COR-L47 (cell line): ENCODE data around the gene IL32.
A peak's percentile ranks its signal among the peaks of the same experiment; 100 is the strongest.

Experiments used
- DNase-seq: peaks from one replicate; lab custom pipeline; 2025; lab: John Stamatoyannopoulos, UW

IL32 gene, protein sequence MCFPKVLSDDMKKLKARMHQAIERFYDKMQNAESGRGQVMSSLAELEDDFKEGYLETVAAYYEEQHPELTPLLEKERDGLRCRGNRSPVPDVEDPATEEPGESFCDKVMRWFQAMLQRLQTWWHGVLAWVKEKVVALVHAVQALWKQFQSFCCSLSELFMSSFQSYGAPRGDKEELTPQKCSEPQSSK

GRCh38 chr16:3065069-3065741, at the start of gene IL32:
IL32 (plus strand) TSS chr16:3065640; CDS start chr16:3065812, 172 bp downstream.
- no peak for DNase-seq

DNA sequence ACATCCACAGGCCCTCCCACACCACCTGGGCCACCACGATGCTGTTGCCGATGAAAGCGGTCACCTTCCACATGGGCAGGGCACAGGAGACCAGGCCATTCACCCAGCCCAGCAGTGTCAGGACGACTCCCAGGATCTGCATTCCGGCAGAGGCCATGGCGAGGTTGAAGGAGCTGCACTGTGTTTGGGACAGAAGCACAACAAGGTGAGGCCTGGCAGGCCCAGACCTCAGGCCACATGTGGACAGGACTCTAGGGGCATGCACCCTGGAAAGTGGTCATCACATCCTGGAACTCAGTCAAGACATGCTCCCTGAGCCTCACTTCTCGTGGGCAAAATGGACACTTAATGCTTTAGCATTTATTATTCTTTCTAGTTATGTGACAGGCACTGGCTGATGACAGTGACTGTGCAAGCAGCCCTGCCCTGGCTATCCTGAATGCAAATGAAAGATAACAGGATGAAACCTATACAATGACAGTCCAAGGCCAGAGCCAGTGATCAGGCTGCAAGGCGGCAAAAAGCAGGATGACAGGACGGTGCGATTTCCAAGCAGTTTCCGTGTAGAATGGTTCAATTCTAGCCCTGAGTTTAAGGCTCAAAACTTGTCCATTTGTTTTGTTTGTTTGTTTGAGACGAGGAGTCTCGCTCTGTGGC, 49.4 kb upstream of the IL32 start:
- no peak for DNase-seq

- no peak for DNase-seq
These were observed 48.1 kb upstream of the IL32 start for GRCh38 chr16:3017344-3017743.

- DNase-seq, result no peak
These were observed 47.5 kb upstream of the IL32 start, which contains the start of gene CLDN6 for GRCh38 chr16:3017794-3018506. CLDN6 (minus strand) TSS chr16:3018183; CDS start chr16:3016021, 2,162 bp downstream.

DNA sequence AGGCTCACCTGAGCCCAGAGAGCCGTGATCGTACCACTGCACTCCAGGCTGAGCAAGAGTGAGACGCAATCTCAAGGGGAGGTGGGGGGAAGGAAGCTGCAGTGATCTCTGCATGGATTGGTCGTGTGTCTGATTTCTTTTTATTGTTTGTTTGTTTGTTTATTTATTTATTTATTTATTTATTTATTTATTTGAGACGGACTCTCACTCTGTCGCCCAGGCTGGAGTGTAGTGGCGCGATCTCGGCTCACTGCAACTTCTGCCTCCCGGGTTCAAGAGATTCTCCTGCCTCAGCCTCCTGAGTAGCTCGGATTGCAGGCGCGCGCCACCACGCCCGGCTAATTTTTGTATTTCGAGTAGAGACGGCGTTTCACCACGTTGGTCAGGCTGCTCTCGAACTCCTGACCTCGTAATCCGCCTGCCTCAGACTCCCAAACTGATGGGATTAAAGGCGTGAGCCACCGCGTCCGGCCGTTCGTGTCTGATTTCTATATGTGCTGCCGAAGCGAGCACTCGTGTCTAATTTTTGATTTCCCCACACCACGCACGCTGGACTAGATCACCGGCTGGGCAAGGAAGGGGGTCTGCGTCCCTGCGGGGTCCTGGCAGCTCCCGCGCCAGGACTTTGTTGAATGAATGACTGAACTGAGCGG, 45.7 kb upstream of the IL32 start:
- DNase-seq, result no peak

- peak; percentile 39 for DNase-seq
These were observed 45.2 kb upstream of the IL32 start, which contains the start of gene TNFRSF12A for GRCh38 chr16:3020247-3020603. TNFRSF12A (plus strand) TSS chr16:3020368; CDS start chr16:3020398, 30 bp downstream.

GRCh38 chr16:3020604-3021448, 44.6 kb upstream of the IL32 start:
- no peak for DNase-seq

DNA sequence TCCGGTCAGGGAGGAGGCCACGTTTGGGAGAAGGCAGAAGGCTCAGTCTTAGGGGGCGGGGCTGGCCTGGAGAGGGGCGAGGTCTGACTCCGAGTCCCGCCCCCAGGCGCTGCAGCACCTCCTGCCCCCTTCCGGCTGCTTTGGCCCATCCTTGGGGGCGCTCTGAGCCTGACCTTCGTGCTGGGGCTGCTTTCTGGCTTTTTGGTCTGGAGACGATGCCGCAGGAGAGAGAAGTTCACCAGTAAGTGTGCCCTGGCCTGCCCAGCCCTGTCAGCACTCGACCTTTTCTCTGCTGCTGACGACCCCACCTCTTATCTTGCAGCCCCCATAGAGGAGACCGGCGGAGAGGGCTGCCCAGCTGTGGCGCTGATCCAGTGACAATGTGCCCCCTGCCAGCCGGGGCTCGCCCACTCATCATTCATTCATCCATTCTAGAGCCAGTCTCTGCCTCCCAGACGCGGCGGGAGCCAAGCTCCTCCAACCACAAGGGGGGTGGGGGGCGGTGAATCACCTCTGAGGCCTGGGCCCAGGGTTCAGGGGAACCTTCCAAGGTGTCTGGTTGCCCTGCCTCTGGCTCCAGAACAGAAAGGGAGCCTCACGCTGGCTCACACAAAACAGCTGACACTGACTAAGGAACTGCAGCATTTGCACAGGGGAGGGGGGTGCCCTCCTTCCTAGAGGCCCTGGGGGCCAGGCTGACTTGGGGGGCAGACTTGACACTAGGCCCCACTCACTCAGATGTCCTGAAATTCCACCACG, 43.8 kb upstream of the IL32 start:
- DNase-seq, result peak; percentile 38

- DNase-seq, result no peak
These were observed 43.2 kb upstream of the IL32 start for GRCh38 chr16:3022208-3022683.

GRCh38 chr16:3022684-3023414, 42.6 kb upstream of the IL32 start:
- no peak for DNase-seq

- peak; percentile 49 for DNase-seq
These were observed 42.1 kb upstream of the IL32 start for GRCh38 chr16:3023415-3023668.

- peak; percentile 97 for DNase-seq
These were observed 41.6 kb upstream of the IL32 start, which contains the start of the genes HCFC1R1 and THOC6 for GRCh38 chr16:3023669-3024478. HCFC1R1 (minus strand) TSS chr16:3023942; CDS start chr16:3023941, 1 bp downstream. THOC6 (plus strand) TSS chr16:3024035; CDS start chr16:3024327, 292 bp downstream.

DNA sequence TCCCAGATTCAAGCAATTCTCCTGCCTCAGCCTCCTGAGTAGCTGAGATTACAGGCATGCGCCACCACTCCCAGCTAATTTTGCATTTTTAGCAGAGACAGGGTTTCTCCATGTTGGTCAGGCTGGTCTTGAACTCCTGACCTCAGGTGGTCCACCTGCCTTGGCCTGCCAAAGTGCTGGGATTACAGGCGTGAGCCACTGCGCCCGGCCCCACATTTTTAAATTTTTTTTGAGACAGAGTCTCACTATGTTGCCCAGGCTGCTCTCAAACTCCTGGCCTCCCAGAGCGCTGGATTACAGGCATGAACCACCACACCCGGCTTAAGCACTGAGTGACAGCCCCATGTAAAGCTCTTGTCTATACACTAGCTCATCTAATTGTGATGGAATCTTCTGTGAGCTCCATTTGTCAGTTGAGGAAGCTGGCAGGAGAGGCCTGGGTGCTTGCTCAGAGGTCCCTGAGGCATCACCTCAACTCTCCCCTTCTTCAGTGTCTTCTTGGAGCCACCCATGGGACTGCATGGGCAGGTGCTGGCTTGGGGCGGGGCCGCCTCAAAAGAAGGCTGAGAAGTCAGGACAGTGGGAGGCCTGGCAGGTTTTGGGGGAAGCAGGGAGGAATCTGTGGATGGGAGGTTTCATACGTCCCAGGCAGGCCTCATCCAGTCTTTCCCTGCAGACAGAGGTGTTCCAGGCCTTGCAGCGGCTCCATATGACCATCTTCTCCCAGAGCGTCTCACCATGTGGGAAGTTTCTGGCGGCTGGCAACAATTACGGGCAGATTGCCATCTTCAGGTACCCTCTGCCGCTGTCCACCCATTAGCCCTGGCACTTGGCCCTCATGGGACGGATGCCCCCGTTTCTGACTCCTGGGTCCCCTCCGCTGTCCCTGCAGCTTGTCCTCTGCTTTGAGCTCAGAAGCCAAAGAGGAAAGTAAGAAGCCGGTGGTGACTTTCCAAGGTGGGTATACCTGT, 40.1 kb upstream of the IL32 start:
- no peak for DNase-seq

- DNase-seq, result no peak
These were observed 39.4 kb upstream of the IL32 start for GRCh38 chr16:3026003-3026378.

GRCh38 chr16:3026609-3027488, 38.6 kb upstream of the IL32 start:
- DNase-seq, result no peak

GRCh38 chr16:3027489-3027795, 38.0 kb upstream of the IL32 start:
- DNase-seq, result no peak
